Stimulated activated CD4-positive, alpha-beta T cell treated with anti-CD3 and anti-CD28 coated beads, Interleukin-12 subunit alpha, Interleukin-12 subunit beta, amount 100 ng/mL, for 4 hours (primary cell): ENCODE measurements around the gene PTP4A1.
"Not testable (repeated sequence)": the region's sequence is repeated elsewhere in the genome, so short reads cannot be mapped to it uniquely, and the experiment has no call there.

Source experiments
- DNase-seq: peaks from one replicate; pipeline ENCODE4 v3.0.0-alpha.2; 2020

Gene PTP4A1

GRCh38 chr6:63572044-63572746 is at the start of gene PTP4A1, which contains the start of gene LOC128125822:
Gene PTP4A1, plus strand, starts transcription at chr6:63572480. Its CDS starts 4,401 bp downstream, at chr6:63576881.
Gene LOC128125822, plus strand, starts transcription at chr6:63572480.
- peak; percentile 97 for DNase-seq

- not testable (repeated sequence) for DNase-seq
Observed at GRCh38 chr6:63522911-63523287, 49.4 kb upstream of the PTP4A1 start.

GRCh38 chr6:63523630-63524029 is 48.6 kb upstream of the PTP4A1 start:
- no peak for DNase-seq

- no peak for DNase-seq
Observed at GRCh38 chr6:63525186-63525878, 46.9 kb upstream of the PTP4A1 start.

GRCh38 chr6:63526931-63527330 is 45.3 kb upstream of the PTP4A1 start:
- DNase-seq: no peak

GRCh38 chr6:63527658-63528514 is 44.4 kb upstream of the PTP4A1 start:
- DNase-seq: no peak

GRCh38 chr6:63529498-63529897 is 42.8 kb upstream of the PTP4A1 start:
- no peak for DNase-seq

- no peak for DNase-seq
Observed at GRCh38 chr6:63530182-63530581, 42.1 kb upstream of the PTP4A1 start.

- no peak for DNase-seq
Observed at GRCh38 chr6:63530991-63531390, 41.3 kb upstream of the PTP4A1 start.

GRCh38 chr6:63533026-63533425 is 39.3 kb upstream of the PTP4A1 start:
- no peak for DNase-seq

GRCh38 chr6:63533952-63534351 is 38.3 kb upstream of the PTP4A1 start:
- DNase-seq: no peak

GRCh38 chr6:63537201-63537958 is 34.9 kb upstream of the PTP4A1 start:
- DNase-seq: no peak

GRCh38 chr6:63537959-63538300 is 34.4 kb upstream of the PTP4A1 start:
- DNase-seq: no peak

GRCh38 chr6:63538550-63538949 is 33.7 kb upstream of the PTP4A1 start:
- DNase-seq: no peak

- DNase-seq: no peak
Observed at GRCh38 chr6:63543001-63543400, 29.3 kb upstream of the PTP4A1 start.

GRCh38 chr6:63543982-63544381 is 28.3 kb upstream of the PTP4A1 start:
- no peak for DNase-seq

GRCh38 chr6:63546236-63546635 is 26.0 kb upstream of the PTP4A1 start:
- DNase-seq: no peak

GRCh38 chr6:63546697-63547096 is 25.6 kb upstream of the PTP4A1 start:
- DNase-seq: no peak

- DNase-seq: no peak
Observed at GRCh38 chr6:63549076-63549475, 23.2 kb upstream of the PTP4A1 start.

- DNase-seq: no peak
Observed at GRCh38 chr6:63553208-63553607, 19.1 kb upstream of the PTP4A1 start.

- DNase-seq: no peak
Observed at GRCh38 chr6:63553900-63554299, 18.4 kb upstream of the PTP4A1 start.

- DNase-seq: no peak
Observed at GRCh38 chr6:63554782-63555181, 17.5 kb upstream of the PTP4A1 start.

GRCh38 chr6:63556369-63556768 is 15.9 kb upstream of the PTP4A1 start:
- DNase-seq: no peak
